AG10803 (cell line): Measurements from ENCODE around the gene SPACA4.

Source experiments
- DNase-seq: peaks from one replicate; pipeline ENCODE4 v3.0.0; 2010; ENCODE audit warnings: low read depth
- H3K4me3 ChIP-seq: 2 replicates; pipeline ENCODE4 v1.5.1; 2011; ENCODE audit warnings: mild to moderate bottlenecking, low read length, control low read depth
- CTCF ChIP-seq: conservative IDR thresholded peaks from 2 replicates; pipeline ENCODE4 v1.5.1; 2011; ENCODE audit warnings: mild to moderate bottlenecking, low read length, control low read depth, inconsistent platforms

The SPACA4 gene

DNA sequence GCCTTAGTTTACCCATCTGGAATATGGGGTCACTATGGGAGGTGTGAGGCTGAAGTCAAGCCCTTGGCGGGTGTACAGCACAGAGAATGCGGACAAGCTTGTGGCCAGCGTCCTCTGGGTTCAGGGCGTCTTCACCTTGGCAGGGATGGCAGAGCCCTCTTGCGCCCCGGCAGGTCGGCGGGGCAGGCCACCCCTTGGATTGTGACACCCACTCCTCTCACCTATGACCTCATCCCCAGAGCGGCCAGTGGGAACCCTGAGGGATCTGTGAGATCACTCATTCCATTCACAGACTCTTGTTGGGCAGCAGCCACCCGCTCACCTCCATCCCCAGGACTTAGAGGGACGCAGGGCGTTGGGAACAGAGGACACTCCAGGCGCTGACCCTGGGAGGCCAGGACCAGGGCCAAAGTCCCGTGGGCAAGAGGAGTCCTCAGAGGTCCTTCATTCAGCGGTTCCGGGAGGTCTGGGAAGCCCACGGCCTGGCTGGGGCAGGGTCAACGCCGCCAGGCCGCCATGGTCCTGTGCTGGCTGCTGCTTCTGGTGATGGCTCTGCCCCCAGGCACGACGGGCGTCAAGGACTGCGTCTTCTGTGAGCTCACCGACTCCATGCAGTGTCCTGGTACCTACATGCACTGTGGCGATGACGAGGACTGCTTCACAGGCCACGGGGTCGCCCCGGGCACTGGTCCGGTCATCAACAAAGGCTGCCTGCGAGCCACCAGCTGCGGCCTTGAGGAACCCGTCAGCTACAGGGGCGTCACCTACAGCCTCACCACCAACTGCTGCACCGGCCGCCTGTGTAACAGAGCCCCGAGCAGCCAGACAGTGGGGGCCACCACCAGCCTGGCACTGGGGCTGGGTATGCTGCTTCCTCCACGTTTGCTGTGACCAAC is at the start of gene SPACA4:
TSS of gene SPACA4 (plus strand) at position 280 of the 896 bp plus-strand sequence. CDS start at position 517, 237 bp downstream.
- H3K4me3 ChIP-seq: no peak within 1 kb of the TSS
- no peak for DNase-seq
- TF ChIP-seq CTCF: no peak

DNA sequence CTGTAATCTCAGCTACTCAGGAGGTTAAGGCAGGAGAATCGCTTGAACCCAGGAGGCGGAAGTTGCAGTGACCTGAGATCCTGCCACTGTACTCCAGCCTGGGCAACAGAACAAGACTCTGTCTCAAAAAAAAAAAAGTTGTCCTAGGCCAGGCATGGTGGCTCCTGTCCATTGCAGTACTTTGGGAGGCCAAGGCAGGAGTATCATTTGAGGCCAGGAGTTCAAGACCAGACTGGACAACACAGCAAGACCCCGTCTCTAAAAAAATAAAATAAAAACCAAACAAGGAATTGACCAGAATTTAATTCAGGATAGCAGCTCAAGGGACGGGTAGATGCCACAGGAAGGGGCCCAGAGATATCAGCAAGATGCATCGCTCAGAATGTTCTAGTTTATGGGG is 49.7 kb upstream of the SPACA4 start:
- TF ChIP-seq CTCF: no peak
- no peak for DNase-seq

DNA sequence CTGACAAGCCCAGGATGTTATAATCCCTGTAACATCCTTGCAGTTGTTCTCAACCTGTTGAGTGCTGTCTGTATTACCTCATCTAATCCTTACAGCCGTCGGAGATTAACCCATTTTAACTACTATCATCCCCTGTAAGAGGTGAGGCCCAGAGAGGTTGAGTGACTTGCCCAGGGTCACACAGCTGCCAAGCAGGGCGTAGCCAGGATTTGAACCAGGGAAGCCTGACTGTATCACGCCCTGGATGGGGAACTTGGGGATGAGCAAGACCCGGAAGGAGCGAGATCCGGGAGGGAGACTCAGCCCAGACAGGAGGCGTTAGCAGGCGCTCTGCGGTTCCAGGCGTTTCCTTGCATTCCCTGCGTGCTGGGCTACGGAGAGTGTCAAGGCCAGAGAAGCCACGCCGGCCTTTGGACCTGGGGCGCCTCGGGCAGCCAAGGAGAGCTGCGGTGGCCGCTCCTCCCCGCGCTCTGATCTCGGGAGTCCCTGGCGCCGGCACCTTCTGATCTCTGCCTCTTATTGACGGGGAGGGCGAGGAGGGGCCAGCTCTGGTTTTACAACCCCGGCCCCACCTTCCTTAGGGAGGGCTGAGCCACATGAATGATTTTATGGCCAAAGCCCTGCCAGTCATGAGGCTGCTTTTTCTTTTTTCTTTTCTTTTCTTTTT is 48.4 kb upstream of the SPACA4 start:
- H3K4me3 ChIP-seq: no peak overlapping the region
- no peak for TF ChIP-seq CTCF
- DNase-seq: peak; percentile 70

More for the DNA sequence above, 49.7 kb upstream of the SPACA4 start:
- H3K4me3 ChIP-seq: no peak overlapping the region

DNA sequence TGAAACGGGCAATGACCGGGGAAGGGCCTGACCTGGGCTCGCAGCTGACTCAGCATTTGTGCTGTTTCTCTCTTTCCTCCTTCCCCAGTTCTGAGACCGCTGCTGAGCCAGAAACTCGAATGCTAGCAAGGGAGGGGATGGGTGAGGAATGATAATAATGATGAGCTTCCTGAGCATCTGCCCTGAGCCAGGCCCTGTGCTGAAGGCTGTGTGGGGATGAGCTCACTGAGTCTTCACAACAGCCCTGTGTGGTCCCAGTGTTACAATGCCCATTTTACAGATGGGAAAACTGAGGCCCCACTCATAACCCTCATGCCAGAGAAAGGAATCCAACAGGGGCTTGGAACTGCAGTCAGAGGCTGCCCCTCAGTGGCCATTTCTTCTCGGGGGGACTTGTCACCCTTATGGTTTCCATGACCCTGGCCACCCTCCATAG is 46.4 kb upstream of the SPACA4 start:
- no peak for DNase-seq
- no peak overlapping the region for H3K4me3 ChIP-seq
- no peak for TF ChIP-seq CTCF

DNA sequence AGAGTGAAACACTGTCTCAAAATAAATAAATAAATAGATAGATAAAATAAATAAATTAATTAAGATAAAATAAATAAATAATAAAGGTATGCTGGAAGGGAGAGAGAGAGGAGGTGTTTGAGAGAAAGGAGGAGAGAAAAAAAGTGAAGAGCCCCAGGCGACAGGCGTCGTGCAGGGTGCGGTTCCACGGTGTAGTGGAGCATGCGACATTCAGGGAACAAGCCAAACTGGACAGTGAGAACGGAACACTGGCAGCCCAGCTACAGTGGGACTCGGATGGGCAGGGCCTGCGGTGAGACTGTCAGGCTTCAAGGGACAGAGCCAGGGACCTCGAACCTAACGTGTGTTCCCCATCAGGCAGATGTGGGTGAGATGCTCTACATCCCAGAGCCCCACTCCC is 45.1 kb upstream of the SPACA4 start:
- TF ChIP-seq CTCF: no peak
- no peak for DNase-seq
- no peak overlapping the region for H3K4me3 ChIP-seq

DNA sequence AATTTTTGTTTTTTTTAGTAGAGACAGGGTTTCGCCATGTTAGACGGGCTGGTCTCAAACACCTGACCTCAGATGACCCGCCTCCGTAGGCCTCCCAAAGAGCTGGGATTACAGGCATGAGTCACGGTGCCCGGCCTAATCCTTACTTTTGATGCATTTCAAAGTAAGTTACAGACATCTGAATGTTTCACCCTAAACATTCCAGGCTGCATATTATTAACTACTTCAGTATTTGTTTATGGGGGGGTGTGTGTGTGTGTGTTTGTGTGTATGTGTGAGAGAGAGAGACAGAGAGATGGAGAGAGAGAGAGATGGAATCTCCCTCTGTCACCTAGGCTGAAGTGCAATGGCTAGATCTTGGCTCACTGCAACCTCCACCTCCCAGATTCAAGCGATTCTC is 41.5 kb upstream of the SPACA4 start:
- H3K4me3 ChIP-seq: no peak overlapping the region
- peak; percentile 60 for DNase-seq
- TF ChIP-seq CTCF: no peak

- no peak for TF ChIP-seq CTCF
- 0 out of 2 replicates have a peak overlapping the region, but pooled peaks have one; percentile 9 for H3K4me3 ChIP-seq
- DNase-seq: peak; percentile 92
These were observed 38.1 kb upstream of the SPACA4 start for GRCh38 chr19:48568345-48568886.
